Upper lobe of right lung (tissue), 1 donor: ENCODE results near the gene TMEM223. TPM values are rescaled to one million over a fixed set of nuclear protein-coding genes. Genes with fewer than 3 reads are reported as not detected.
"Not testable (repeated sequence)": the region's sequence is repeated elsewhere in the genome, so short reads cannot be mapped to it uniquely, and the experiment has no call there.

Experiments
- ATAC-seq: fragments of 200-7000 bp; cut with Tn5 transposase; one replicate; pipeline ENCODE4 v1.9.1; 2020; ENCODE audit warnings: mild to moderate bottlenecking, moderate library complexity
- DNase-seq: peaks from one replicate; pipeline ENCODE4 v3.0.0-alpha.2; 2020
- H3K27ac ChIP-seq: fragments of 200-600 bp; one replicate; pipeline ENCODE4 v1.8.0; 2022
- H3K27me3 ChIP-seq: fragments of 200-600 bp; one replicate; pipeline ENCODE4 v1.8.0; 2022; ENCODE audit warnings: mild to moderate bottlenecking
- H3K36me3 ChIP-seq: fragments of 200-600 bp; one replicate; pipeline ENCODE4 v1.8.0; 2022
- H3K4me1 ChIP-seq: fragments of 200-600 bp; one replicate; pipeline ENCODE4 v1.8.0; 2022
- H3K4me3 ChIP-seq: fragments of 200-600 bp; one replicate; pipeline ENCODE4 v1.8.0; 2022; ENCODE audit warnings: mild to moderate bottlenecking
- H3K9me3 ChIP-seq: fragments of 200-600 bp; one replicate; pipeline ENCODE4 v1.8.0; 2022
- intact Hi-C: fragments of 100-400 bp; cut with DNase I; formaldehyde crosslinking; loops from one replicate; pipeline ENCODE4 v1.11.0; 2022
- microRNA-seq: library from miRNA; unstranded; fragments of <30 nt; microRNA quantifications from one replicate; pipeline ENCODE4 v1.2.0, GENCODE V29; 2020; ENCODE audit warnings: borderline microRNAs expressed
- total RNA-seq: library from RNA; stranded (reverse); fragmentation: NEBNext Ultra II Directional; extraction: Animal tissue kit (Norgen Biotek cat#: 25700); gene quantifications from one replicate; pipeline ENCODE4 v1.2.1, GENCODE V29; 2021
- TF ChIP-seq, protein P1 (sequence below): fragments of 200-600 bp; IDR thresholded peaks from one replicate; pipeline ENCODE4 v1.8.0; 2022; ENCODE audit warnings: antibody characterized with exemption
- donor health status: DM: no; HTN: yes; CAD: no; lungs with severe emphysema.

The TMEM223 gene
- total RNA-seq, 1 donor from 2014 or later, result 14.8 TPM

DNA sequence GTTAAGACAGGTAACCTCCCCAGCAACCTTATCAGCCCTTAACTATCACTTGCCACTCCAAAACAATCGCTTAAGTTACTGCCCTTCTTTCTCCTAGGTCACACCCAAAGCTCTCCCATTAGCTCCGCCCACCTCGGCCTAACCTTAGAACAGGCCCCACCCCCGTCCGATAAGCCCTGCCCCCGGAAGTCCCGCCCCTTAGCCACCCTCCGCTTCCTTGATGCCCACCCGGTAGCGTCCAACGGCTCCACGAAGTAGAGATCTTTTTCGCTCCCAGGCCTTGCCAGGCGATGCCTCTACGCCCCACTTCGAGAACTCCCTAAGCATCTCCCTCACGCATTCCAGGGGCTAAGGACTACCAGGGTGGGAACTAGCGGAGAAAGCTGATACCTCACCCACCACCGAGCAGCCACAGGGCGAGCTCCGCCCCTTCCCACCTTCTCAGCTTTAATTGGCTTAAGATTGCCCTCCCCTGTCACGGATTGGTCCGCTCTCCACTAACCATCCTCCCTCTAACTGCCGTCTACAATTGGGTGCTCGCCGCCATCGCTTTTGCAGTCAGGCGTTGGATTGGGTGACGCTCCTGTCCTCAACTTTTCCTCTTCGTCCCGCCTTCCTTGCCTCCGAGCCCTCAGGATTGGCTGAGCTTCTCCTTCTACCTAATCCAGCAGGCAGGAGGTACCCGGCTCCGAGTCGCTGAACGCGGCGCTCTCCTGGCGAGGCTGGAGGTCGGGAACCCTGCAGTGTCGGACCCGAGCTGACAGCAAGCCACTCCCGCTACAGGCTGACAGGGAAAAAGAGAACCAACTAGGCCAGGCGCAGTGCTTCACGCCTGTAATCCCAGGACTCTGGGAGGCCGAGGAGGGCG lies 37.8 kb downstream of the TMEM223 start, which contains the start of gene ZBTB3:
Gene ZBTB3, minus strand, starts transcription at position 425 of the 868 bp plus-strand sequence. CDS start 496 bp downstream, outside the sequence.
- ATAC-seq, result peak; percentile 98
- Histone ChIP-seq H3K27me3 (no peaks in the 10 kb centered on the region), H3K4me3 (peak within 1 kb of the TSS; percentile 64), H3K27ac (peak within 1 kb of the TSS; percentile 86), H3K9me3 (no peaks in the 10 kb centered on the region), H3K36me3 (peaks cover 11% of the 10 kb centered on the region), H3K4me1 (peaks cover 20% of the 10 kb centered on the region)
- intact Hi-C loops, result no loop called here
- DNase-seq, result peak; percentile 97
- TF ChIP-seq, protein P1, sequence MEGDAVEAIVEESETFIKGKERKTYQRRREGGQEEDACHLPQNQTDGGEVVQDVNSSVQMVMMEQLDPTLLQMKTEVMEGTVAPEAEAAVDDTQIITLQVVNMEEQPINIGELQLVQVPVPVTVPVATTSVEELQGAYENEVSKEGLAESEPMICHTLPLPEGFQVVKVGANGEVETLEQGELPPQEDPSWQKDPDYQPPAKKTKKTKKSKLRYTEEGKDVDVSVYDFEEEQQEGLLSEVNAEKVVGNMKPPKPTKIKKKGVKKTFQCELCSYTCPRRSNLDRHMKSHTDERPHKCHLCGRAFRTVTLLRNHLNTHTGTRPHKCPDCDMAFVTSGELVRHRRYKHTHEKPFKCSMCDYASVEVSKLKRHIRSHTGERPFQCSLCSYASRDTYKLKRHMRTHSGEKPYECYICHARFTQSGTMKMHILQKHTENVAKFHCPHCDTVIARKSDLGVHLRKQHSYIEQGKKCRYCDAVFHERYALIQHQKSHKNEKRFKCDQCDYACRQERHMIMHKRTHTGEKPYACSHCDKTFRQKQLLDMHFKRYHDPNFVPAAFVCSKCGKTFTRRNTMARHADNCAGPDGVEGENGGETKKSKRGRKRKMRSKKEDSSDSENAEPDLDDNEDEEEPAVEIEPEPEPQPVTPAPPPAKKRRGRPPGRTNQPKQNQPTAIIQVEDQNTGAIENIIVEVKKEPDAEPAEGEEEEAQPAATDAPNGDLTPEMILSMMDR, result no peak

DNA sequence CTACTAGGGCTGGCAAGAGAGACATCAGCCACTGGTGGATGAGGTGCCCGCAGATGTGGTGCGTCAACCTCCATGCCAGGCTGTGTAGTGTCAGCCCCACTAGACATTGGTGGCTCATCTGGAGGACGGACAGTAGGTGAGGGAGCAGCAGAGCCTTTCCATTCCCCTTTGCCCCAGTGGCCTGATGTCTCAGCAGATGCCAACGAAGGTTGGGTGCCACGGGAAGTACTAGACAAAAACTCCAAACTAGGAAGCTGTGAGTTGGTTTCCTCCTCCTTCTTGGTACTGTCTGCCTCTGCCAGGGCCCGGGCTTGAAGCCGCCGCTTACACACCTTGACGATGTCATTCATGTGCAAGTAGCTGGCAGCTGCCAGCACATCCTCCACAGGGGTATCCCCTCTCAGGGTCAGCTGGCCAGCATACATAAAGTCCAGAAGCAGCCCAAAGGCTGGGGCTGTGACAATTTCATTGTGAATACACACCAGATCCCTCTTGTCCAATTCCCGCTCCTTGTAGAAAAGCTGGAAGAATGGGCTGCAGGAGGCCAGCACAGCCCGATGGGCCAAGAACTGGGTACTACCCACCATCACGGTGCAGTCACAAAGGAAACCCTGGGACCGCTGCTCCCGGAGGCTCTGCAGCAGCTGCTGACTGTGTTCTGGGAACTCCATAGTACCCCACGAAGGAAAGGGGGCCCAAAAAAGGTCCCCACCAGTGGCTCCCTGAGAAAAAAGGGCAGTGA lies 38.6 kb downstream of the TMEM223 start:
- H3K27ac ChIP-seq, result peak overlapping the region; percentile 86
- no peak for DNase-seq
- ATAC-seq, result no peak
- H3K36me3 ChIP-seq, result peaks cover 11% of the 10 kb centered on the region
- no peaks in the 10 kb centered on the region for H3K9me3 ChIP-seq
- TF ChIP-seq, protein P1, result no peak
- peaks cover 20% of the 10 kb centered on the region for H3K4me1 ChIP-seq
- H3K27me3 ChIP-seq, result no peaks in the 10 kb centered on the region
- peak overlapping the region; percentile 64 for H3K4me3 ChIP-seq
- intact Hi-C loops, result no loop called here

DNA sequence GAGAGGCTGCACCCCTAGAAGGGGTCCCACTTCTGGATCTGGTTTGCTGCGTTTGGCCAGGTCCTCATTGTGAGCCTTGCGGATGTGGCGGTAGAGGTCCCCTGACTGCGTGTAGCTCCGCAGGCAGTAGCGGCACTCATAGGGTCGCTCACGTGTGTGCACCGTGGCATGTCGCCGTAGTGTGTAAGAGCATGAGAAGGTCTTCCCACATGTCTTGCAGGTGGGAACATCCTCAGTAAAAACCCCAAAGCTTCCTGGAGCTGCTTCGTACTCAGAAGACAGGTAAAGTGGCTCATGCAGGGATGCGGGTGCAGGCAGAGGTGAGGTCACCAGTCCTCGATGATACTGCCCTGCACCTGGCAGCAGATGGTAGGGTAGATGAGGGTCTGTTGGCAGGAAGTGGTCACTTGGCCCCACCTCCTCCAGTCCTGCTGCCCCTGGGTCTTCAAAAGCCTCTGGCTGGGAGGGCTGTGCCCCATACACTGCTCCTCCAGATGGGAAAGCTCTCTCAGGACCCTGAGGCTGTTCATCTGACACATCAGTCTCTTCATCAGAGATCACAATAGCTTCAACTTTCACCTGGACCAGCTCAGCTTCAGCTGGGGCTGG lies 39.5 kb downstream of the TMEM223 start:
- H3K4me3 ChIP-seq, result no peak overlapping the region
- peak overlapping the region; percentile 86 for H3K27ac ChIP-seq
- H3K27me3 ChIP-seq, result no peaks in the 10 kb centered on the region
- peaks cover 11% of the 10 kb centered on the region for H3K36me3 ChIP-seq
- H3K4me1 ChIP-seq, result peaks cover 20% of the 10 kb centered on the region
- TF ChIP-seq, protein P1, result no peak
- DNase-seq (no peak), ATAC-seq (no peak)
- no peaks in the 10 kb centered on the region for H3K9me3 ChIP-seq
- intact Hi-C loops, result no loop called here

DNA sequence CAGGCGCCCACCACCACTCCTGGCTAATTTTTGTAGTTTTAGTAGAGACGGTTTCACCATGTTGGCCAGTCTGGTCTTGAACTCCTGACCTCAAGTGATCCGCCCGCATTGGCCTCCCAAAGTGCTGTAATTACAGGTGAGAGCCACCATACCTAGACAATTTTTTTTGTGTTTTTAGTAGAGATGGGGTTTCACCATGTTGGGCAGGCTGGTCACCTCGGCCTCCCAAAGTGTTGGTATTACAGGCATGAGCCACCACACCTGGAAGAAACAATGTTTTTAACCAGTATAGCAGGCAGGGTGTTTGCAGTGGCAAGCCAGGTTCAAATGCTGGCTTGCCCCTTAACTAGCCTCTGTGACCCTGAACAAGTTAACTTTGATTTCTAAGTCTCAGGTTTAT lies 41.9 kb downstream of the TMEM223 start:
- H3K4me3 ChIP-seq, H3K27ac ChIP-seq, ATAC-seq, H3K9me3 ChIP-seq, H3K27me3 ChIP-seq, intact Hi-C loops, DNase-seq: not testable (repeated sequence)
- peaks cover 11% of the 10 kb centered on the region for H3K36me3 ChIP-seq
- peaks cover 20% of the 10 kb centered on the region for H3K4me1 ChIP-seq

DNA sequence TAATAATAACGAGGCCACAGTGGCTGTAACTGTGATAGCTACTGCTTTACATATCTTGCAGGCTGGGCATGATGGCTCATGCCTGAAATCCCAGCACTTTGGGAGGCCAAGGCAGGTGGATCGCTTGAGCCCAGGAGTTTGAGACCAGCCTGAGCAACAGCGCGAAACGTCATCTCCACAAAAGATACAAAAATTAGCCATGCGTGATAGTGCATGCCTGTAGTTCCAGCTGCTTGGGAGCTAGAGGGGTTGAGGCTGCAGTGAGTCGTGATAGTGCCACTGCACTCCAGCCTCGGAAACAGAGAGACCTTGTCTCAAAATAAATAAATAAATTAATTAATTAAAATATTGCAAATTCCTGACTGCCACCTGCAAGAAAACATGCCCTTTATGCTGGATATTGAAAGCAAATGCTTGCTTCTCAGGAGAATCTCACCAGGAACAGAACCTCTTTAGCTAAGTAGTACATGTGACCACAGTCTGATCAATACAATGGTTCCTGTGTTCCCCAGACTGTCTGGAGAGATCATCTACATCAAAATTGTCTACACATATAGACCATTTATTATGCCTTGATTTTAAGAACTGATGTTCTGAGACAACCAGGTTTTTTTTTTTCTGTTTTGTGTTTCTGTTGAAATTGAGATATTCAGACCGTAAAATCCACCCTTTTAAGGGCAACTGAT lies 44.2 kb downstream of the TMEM223 start:
- no peak overlapping the region for H3K4me3 ChIP-seq
- intact Hi-C loops, result no loop called here
- DNase-seq (no peak), ATAC-seq (no peak)
- peaks cover 11% of the 10 kb centered on the region for H3K36me3 ChIP-seq
- no peak overlapping the region for H3K27ac ChIP-seq
- TF ChIP-seq, protein P1, result no peak
- H3K27me3 ChIP-seq, result no peaks in the 10 kb centered on the region
- H3K9me3 ChIP-seq, result no peaks in the 10 kb centered on the region
- peaks cover 9% of the 10 kb centered on the region for H3K4me1 ChIP-seq

Small RNA genes lying within 50 kb of the gene (microRNA-seq; reads per million reads assigned to microRNA genes)
- gene MIR6514 (1.7 reads per million, percentile 3 among the genes with 10 or more reads in this experiment), gene MIR6748 (not detected)

Other genes with a start within 250 kb of the TMEM223 start
- gene AHNAK, start 245.2 kb downstream of the TMEM223 start, total RNA-seq, result 819 TPM
- 847 TPM for gene EEF1G, start 218.1 kb downstream of the TMEM223 start, total RNA-seq
- 17.6 TPM for gene TUT1, start 200.5 kb downstream of the TMEM223 start, total RNA-seq
- gene MTA2, start 190.1 kb downstream of the TMEM223 start, total RNA-seq, result 75.0 TPM
- 91.1 TPM for gene EML3, start 179.2 kb downstream of the TMEM223 start, total RNA-seq
- 5.2 TPM for gene ROM1, start 178.7 kb downstream of the TMEM223 start, total RNA-seq
- 40.1 TPM for gene B3GAT3, start 170.0 kb downstream of the TMEM223 start, total RNA-seq
- gene GANAB, start 145.4 kb downstream of the TMEM223 start, total RNA-seq, result 229 TPM
- gene INTS5, start 138.7 kb downstream of the TMEM223 start, total RNA-seq, result 18.8 TPM
- gene C11orf98, start 126.8 kb downstream of the TMEM223 start, total RNA-seq, result 41.7 TPM
- gene CSKMT, start 126.7 kb downstream of the TMEM223 start, total RNA-seq, result 14.6 TPM
- 5.7 TPM for gene UQCC3, start 120.3 kb downstream of the TMEM223 start, total RNA-seq
- 6.1 TPM for gene LBHD1, start 119.7 kb downstream of the TMEM223 start, total RNA-seq
- 95.2 TPM for gene UBXN1, start 112.9 kb downstream of the TMEM223 start, total RNA-seq
- gene LRRN4CL, start 102.5 kb downstream of the TMEM223 start, total RNA-seq, result 2.0 TPM
- 65.6 TPM for gene BSCL2, start 84.6 kb downstream of the TMEM223 start, total RNA-seq
- gene GNG3, start 84.3 kb downstream of the TMEM223 start, total RNA-seq, result not detected
- gene HNRNPUL2, start 64.5 kb downstream of the TMEM223 start, total RNA-seq, result 43.1 TPM
- gene TTC9C, start 63.5 kb downstream of the TMEM223 start, total RNA-seq, result 31.3 TPM
- gene ZBTB3, start 37.8 kb downstream of the TMEM223 start, total RNA-seq, result 12.5 TPM
- 54.7 TPM for gene POLR2G, start 30.4 kb downstream of the TMEM223 start, total RNA-seq
- gene TAF6L, start 20.6 kb downstream of the TMEM223 start, total RNA-seq, result 23.9 TPM
- 52.4 TPM for gene TMEM179B, start 4.6 kb downstream of the TMEM223 start, total RNA-seq
- 96.2 TPM for gene NXF1, start 13.4 kb upstream of the TMEM223 start, total RNA-seq
- gene STX5, start 40.0 kb upstream of the TMEM223 start, total RNA-seq, result 40.9 TPM
- gene TEX54, start 40.8 kb upstream of the TMEM223 start, total RNA-seq, result not detected
- 43.9 TPM for gene WDR74, start 47.6 kb upstream of the TMEM223 start, total RNA-seq
- gene SLC3A2, start 88.9 kb upstream of the TMEM223 start, total RNA-seq, result 255 TPM
- 4.7 TPM for gene CHRM1, start 129.4 kb upstream of the TMEM223 start, total RNA-seq
- gene SLC22A6, start 193.0 kb upstream of the TMEM223 start, total RNA-seq, result not detected
- not detected for gene SLC22A8, start 223.8 kb upstream of the TMEM223 start, total RNA-seq